Kidney (tissue), 14 donors: Measurements from ENCODE around the gene BRINP3. TPM values are rescaled to one million over a fixed set of nuclear protein-coding genes. Genes with fewer than 3 reads are reported as not detected.

Experiments
- DNase-seq, 5 donors: peaks; one replicate each; pipeline ENCODE4 v3.0.0-alpha.2; 2013 to 2020
- FAIRE-seq: peaks from 2 replicates; lab custom pipeline; 2012; peaks lifted over from hg19 to GRCh38; lab: Jason Lieb, UNC
- H3K27ac ChIP-seq, 2 donors: one replicate each; pipeline ENCODE4 v1.7.0; 2013; ENCODE audit warnings: low read depth in 2 of 2, low read length in 2 of 2, inconsistent platforms in 1 of 2
- H3K27me3 ChIP-seq: one replicate; pipeline ENCODE4 v1.7.1; 2013; ENCODE audit warnings: low read length, inconsistent platforms; ENCODE audit not compliant: control insufficient read depth, insufficient read depth
- H3K36me3 ChIP-seq, 3 donors: one replicate each; pipeline versions ENCODE4 v1.7.0 to v1.7.1; 2013; ENCODE audit warnings: low read length in 3 of 3, control low read depth in 1 of 3, inconsistent platforms in 1 of 3; ENCODE audit not compliant: insufficient read depth in 3 of 3, control insufficient read depth in 2 of 3
- H3K4me1 ChIP-seq, 3 donors: one replicate each; pipeline versions ENCODE4 v1.7.0 to v1.7.1; 2013; ENCODE audit warnings: low read length in 3 of 3, inconsistent platforms in 1 of 3, low read depth in 1 of 3; ENCODE audit not compliant: control insufficient read depth in 2 of 3, insufficient read depth in 2 of 3
- H3K4me3 ChIP-seq, 3 donors: one replicate each; pipeline versions ENCODE4 v1.7.0 to v1.8.1; 2013; ENCODE audit warnings: low read length in 3 of 3, control low read depth in 1 of 3, inconsistent platforms in 1 of 3
- H3K9ac ChIP-seq, 3 donors: one replicate each; pipeline versions ENCODE4 v1.7.0 to v1.7.1; 2013; ENCODE audit warnings: low read length in 3 of 3, control low read depth in 1 of 3, inconsistent platforms in 1 of 3
- H3K9me3 ChIP-seq, 3 donors: one replicate each; pipeline versions ENCODE4 v1.7.0 to v1.7.1; 2013; ENCODE audit warnings: low read length in 3 of 3, control low read depth in 1 of 3, inconsistent platforms in 1 of 3; ENCODE audit not compliant: control insufficient read depth in 2 of 3, insufficient read depth in 1 of 3
- intact Hi-C: fragments of 100-400 bp; cut with DNase I; formaldehyde crosslinking; loops from one replicate; pipeline ENCODE4 v1.11.1; 2022
- polyA plus RNA-seq: library from polyadenylated mRNA; stranded (reverse); fragments of 350-450 nt; fragmentation: Illumina TruSeq; extraction: RNeasy Lipid Tissue Mini Kit (QIAGEN cat#74804); gene quantifications from one replicate; pipeline ENCODE4 v1.2.3, GENCODE V29; 2014; ENCODE audit warnings: low read depth, low replicate concordance; ENCODE audit not compliant: insufficient read depth
- total RNA-seq: library from RNA; stranded (reverse); fragmentation: NEBNext Ultra II Directional; extraction: Animal tissue kit (Norgen Biotek cat#: 25700); gene quantifications from one replicate; pipeline ENCODE4 v1.2.1, GENCODE V29; 2021
- TF ChIP-seq, protein P1 (sequence below): IDR thresholded peaks from 3 replicates; pipeline ENCODE4 v1.5.1; 2012; ENCODE audit warnings: mild to moderate bottlenecking, moderate library complexity, borderline replicate concordance; ENCODE audit not compliant: insufficient read depth; ENCODE audit errors: extremely low read depth
- donor health status: control.
- donor health status: control.
- donor health status: control.
- donor health status: control.
- donor health status: control.
- donor health status: DM: yes; HTN: yes; CAD: no.
- donor health status: Normal renal cell carcinoma (clear cell type).

BRINP3 gene
- total and polyA plus RNA-seq, 2 donors from 2014 or later = 1.4 to 1.8 TPM

DNA sequence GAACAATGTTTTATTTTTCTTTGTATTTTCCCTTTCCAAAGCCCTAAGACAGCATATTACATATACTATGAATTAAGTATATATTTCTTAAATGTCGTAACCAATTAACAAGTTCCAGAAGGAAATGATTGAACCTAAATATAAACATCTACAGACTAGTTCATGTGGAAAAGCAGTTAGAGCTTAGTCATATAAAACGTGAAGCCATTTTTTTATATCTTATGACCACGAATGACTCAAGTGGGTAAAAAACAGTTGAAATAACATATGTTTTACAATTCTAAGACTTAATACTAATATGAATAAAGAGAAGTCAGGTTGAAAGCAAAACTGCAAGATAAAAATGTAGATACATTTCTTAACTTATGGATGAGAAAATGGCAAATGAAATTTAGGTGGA lies 307.3 kb downstream of the BRINP3 start:
- H3K27ac ChIP-seq = no peak overlapping the region
- H3K36me3 ChIP-seq = no peaks in the 10 kb centered on the region
- DNase-seq = no peak
- no peaks in the 10 kb centered on the region for H3K27me3 ChIP-seq
- H3K4me1 ChIP-seq = no peaks in the 10 kb centered on the region
- intact Hi-C loops = no loop called here
- no peaks in the 10 kb centered on the region for H3K9me3 ChIP-seq
- FAIRE-seq = no peak
- TF ChIP-seq, protein P1, sequence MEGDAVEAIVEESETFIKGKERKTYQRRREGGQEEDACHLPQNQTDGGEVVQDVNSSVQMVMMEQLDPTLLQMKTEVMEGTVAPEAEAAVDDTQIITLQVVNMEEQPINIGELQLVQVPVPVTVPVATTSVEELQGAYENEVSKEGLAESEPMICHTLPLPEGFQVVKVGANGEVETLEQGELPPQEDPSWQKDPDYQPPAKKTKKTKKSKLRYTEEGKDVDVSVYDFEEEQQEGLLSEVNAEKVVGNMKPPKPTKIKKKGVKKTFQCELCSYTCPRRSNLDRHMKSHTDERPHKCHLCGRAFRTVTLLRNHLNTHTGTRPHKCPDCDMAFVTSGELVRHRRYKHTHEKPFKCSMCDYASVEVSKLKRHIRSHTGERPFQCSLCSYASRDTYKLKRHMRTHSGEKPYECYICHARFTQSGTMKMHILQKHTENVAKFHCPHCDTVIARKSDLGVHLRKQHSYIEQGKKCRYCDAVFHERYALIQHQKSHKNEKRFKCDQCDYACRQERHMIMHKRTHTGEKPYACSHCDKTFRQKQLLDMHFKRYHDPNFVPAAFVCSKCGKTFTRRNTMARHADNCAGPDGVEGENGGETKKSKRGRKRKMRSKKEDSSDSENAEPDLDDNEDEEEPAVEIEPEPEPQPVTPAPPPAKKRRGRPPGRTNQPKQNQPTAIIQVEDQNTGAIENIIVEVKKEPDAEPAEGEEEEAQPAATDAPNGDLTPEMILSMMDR = no peak
- no peak overlapping the region for H3K4me3 ChIP-seq
- H3K9ac ChIP-seq = no peak overlapping the region

DNA sequence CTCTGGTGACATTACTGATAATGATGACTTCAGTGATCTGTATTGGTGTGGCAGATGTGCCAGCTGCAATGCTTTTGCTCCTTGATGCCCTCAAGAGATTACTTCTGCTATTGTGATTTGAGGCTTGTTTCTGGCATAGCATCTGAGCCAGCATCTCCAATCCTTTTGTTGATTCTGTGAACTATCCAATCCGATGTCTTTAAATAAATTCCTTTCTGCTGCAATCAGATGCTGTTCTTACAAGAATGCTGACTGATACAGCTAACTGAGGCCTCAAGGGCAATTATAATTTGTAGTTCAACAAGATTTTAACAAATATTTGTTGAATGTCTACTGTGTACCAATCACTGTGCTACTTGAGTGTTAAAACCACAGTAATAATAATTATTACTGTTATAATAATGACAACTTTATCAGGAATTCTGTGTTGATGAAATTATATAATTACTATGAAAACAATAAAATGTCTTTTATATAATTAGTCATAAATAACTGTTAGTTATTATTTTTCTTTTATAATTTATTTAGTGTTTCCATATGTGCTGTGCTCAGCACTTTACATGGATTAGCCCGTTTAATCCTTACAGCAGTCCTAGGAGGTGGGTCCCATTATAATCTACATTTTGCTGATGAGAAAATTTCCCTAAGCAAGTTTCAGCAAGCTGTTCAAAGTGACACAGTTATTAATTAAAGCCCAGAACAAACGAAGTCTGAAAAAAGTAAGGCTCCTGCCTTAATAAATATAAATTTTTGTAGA lies 308.2 kb downstream of the BRINP3 start:
- no peak overlapping the region for H3K9ac ChIP-seq
- no peak for FAIRE-seq
- intact Hi-C loops = no loop called here

DNA sequence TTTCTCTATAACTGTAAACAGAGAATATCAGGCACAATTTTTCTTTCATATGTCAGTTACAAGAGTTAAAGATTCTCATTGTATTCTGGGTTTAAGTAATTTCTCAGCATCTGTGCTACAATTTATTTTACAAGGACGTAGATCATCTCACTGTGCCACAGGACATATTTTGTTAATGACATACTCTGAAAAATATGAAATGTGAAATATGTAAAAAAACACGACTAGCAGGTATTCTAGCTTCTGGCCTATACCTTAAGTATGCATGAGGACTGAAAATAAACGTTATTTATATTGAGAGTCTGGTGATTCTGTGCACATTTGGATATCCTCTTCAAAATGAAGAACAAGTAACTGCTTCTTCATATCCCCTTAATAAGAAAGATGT lies 308.8 kb downstream of the BRINP3 start:
- DNase-seq = no peak
- no peak overlapping the region for H3K4me3 ChIP-seq
- H3K4me1 ChIP-seq = no peaks in the 10 kb centered on the region
- no peak overlapping the region for H3K9ac ChIP-seq
- H3K9me3 ChIP-seq = no peaks in the 10 kb centered on the region
- TF ChIP-seq, protein P1 = no peak
- no peaks in the 10 kb centered on the region for H3K36me3 ChIP-seq
- no peak overlapping the region for H3K27ac ChIP-seq
- no peak for FAIRE-seq
- no peaks in the 10 kb centered on the region for H3K27me3 ChIP-seq
- intact Hi-C loops = no loop called here

More for the DNA sequence above, 308.2 kb downstream of the BRINP3 start:
- no peaks in the 10 kb centered on the region for H3K9me3 ChIP-seq
- H3K27me3 ChIP-seq = no peaks in the 10 kb centered on the region
- no peaks in the 10 kb centered on the region for H3K36me3 ChIP-seq
- no peak overlapping the region for H3K27ac ChIP-seq
- no peak for DNase-seq
- H3K4me3 ChIP-seq = no peak overlapping the region
- TF ChIP-seq, protein P1 = no peak
- no peaks in the 10 kb centered on the region for H3K4me1 ChIP-seq
